Neural cell (in vitro differentiated cells): ENCODE results near the gene UNK. TPM values are rescaled to one million over a fixed set of nuclear protein-coding genes. Genes with fewer than 3 reads are reported as not detected.
"Not testable (repeated sequence)": the region's sequence is repeated elsewhere in the genome, so short reads cannot be mapped to it uniquely, and the experiment has no call there.

Source experiments
- H2AFZ ChIP-seq: fragments of 200-600, 300-800 bp; sonication (generic), shearing (Covaris generic); 2 replicates; pipeline ENCODE4 v1.6.0; 2014; ENCODE audit warnings: low read depth, mild to moderate bottlenecking, antibody characterized with exemption, low read length, moderate library complexity
- H3F3A ChIP-seq: fragments of 200-600 bp; shearing (Covaris generic); 2 replicates; pipeline ENCODE4 v1.6.1; 2016; ENCODE audit warnings: mild to moderate bottlenecking, moderate library complexity, mixed read lengths, antibody characterized with exemption, low read length; ENCODE audit not compliant: insufficient read depth, poor library complexity, severe bottlenecking
- H3K27ac ChIP-seq: fragments of 200-600, 300-800 bp; sonication (generic), shearing (Covaris generic); 2 replicates; pipeline ENCODE4 v1.5.1; 2014; ENCODE audit warnings: mild to moderate bottlenecking, low read length, moderate library complexity
- H3K27me3 ChIP-seq: fragments of 300-800, 200-600 bp; sonication (generic), shearing (Covaris generic); 2 replicates; pipeline ENCODE4 v1.6.0; 2014; ENCODE audit warnings: mild to moderate bottlenecking, low read depth, low read length, moderate library complexity; ENCODE audit not compliant: insufficient read depth
- H3K36me3 ChIP-seq: fragments of 300-800, 200-600 bp; sonication (generic), shearing (Covaris generic); 2 replicates; pipeline ENCODE4 v1.5.1; 2014; ENCODE audit warnings: mild to moderate bottlenecking, antibody characterized with exemption, low read length, moderate library complexity; ENCODE audit not compliant: insufficient read depth
- H3K4me2 ChIP-seq: fragments of 300-800, 200-600 bp; sonication (generic), shearing (Covaris generic); 2 replicates; pipeline ENCODE4 v1.6.0; 2014; ENCODE audit warnings: mild to moderate bottlenecking, low read length
- H3K4me3 ChIP-seq: fragments of 300-800, 200-600 bp; sonication (generic), shearing (Covaris generic); 2 replicates; pipeline ENCODE4 v1.5.1; 2014; ENCODE audit warnings: mild to moderate bottlenecking, low read length, moderate library complexity
- H3K79me2 ChIP-seq: fragments of 200-600 bp; shearing (Covaris generic); replicated peaks from 2 replicates; pipeline ENCODE4 v1.6.0; 2014; ENCODE audit warnings: mild to moderate bottlenecking, low read length, moderate library complexity; ENCODE audit not compliant: insufficient read depth
- H3K9ac ChIP-seq: fragments of 300-800, 200-600 bp; sonication (generic), shearing (Covaris generic); 2 replicates; pipeline ENCODE4 v1.6.1; 2016; ENCODE audit warnings: mild to moderate bottlenecking, low read length, mixed read lengths
- H3K9me2 ChIP-seq: fragments of 200-600 bp; shearing (Covaris generic); 2 replicates; pipeline ENCODE4 v1.6.1; 2016; ENCODE audit warnings: mild to moderate bottlenecking, low read length, mixed read lengths; ENCODE audit not compliant: insufficient read depth
- H3K9me3 ChIP-seq: fragments of 200-600, 300-800 bp; sonication (generic), shearing (Covaris generic); 2 replicates; pipeline ENCODE4 v1.6.1; 2016; ENCODE audit warnings: mild to moderate bottlenecking, mixed run types, low read length, moderate library complexity, mixed read lengths
- H4K20me1 ChIP-seq: fragments of 200-600 bp; shearing (Covaris generic); 2 replicates; pipeline ENCODE4 v1.6.1; 2016; ENCODE audit warnings: mild to moderate bottlenecking, mixed run types; ENCODE audit not compliant: insufficient read depth
- EP300 ChIP-seq: fragments of 450-650 bp; conservative IDR thresholded peaks from 2 replicates; pipeline ENCODE4 v1.6.1; 2014; ENCODE audit warnings: antibody characterized with exemption, mild to moderate bottlenecking, moderate library complexity; ENCODE audit not compliant: poor library complexity, severe bottlenecking
- EZH2 ChIP-seq: fragments of 200-600, 300-800 bp; shearing (Covaris generic), sonication (generic); IDR thresholded peaks from 2 replicates; pipeline ENCODE4 v1.6.1; 2014; ENCODE audit warnings: antibody characterized with exemption, low read length, borderline replicate concordance, mild to moderate bottlenecking; ENCODE audit not compliant: insufficient read depth, poor library complexity, severe bottlenecking
- MXI1 ChIP-seq: fragments of 450-650 bp; conservative IDR thresholded peaks from 2 replicates; pipeline ENCODE4 v1.6.1; 2014; ENCODE audit warnings: antibody characterized with exemption, mild to moderate bottlenecking; ENCODE audit not compliant: poor library complexity, severe bottlenecking
- POLR2AphosphoS5 ChIP-seq: IDR thresholded peaks from 2 replicates; pipeline ENCODE4 v1.6.1; 2012
- RAD21 ChIP-seq: fragments of 450-650 bp; conservative IDR thresholded peaks from 2 replicates; pipeline ENCODE4 v1.6.1; 2014; ENCODE audit warnings: antibody characterized with exemption, mild to moderate bottlenecking, moderate library complexity
- SMC3 ChIP-seq: fragments of 450-650 bp; conservative IDR thresholded peaks from 2 replicates; pipeline ENCODE4 v1.6.1; 2014; ENCODE audit warnings: antibody characterized with exemption, mild to moderate bottlenecking, moderate library complexity; ENCODE audit not compliant: poor library complexity
- TAF1 ChIP-seq: IDR thresholded peaks from 2 replicates; pipeline ENCODE4 v1.6.1; 2012; ENCODE audit warnings: low read depth
- polyA plus RNA-seq: library from polyadenylated mRNA; depleted of rRNA; stranded (reverse); fragments of >200 nt; gene quantifications from 2 replicates; pipeline ENCODE4 v1.2.3, GENCODE V29; 2014
- TF ChIP-seq, protein P1 (sequence below): fragments of 450-650 bp; IDR thresholded peaks from 2 replicates; pipeline ENCODE4 v1.5.1; 2014; ENCODE audit warnings: antibody characterized with exemption, mild to moderate bottlenecking, moderate library complexity; ENCODE audit not compliant: poor library complexity, severe bottlenecking
- TF ChIP-seq, protein P2 (sequence below): IDR thresholded peaks from 2 replicates; pipeline ENCODE4 v1.6.1; 2012; ENCODE audit warnings: borderline replicate concordance

Gene UNK
- polyA plus RNA-seq, 1 donor from 2014 or later, result 29.9 TPM

DNA sequence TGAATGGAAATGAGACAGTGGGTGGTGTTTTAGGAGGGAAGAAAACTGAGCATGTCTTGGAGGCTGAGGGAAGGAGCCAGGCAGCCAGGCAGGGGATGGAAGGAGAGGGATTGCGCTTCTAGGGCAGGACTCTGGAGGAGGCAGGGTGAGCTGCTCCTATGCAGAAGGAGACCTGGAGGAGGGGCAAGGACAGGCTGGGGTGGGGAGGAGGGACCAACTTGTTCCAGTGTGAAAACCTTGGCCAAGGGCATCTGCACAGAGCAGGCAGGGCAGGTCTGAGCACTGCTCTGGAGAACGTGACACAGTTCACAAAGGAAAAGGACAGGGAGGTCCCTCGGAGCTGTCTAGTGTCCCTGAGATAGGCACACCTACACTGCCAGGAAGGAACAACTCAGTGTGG lies 25.1 kb upstream of the UNK start:
- no peaks in the 10 kb centered on the region for H3K36me3 ChIP-seq
- H3F3A ChIP-seq, result no peaks in the 10 kb centered on the region
- no peaks in the 10 kb centered on the region for H3K9me3 ChIP-seq
- no peaks in the 10 kb centered on the region for H3K79me2 ChIP-seq
- H3K27ac ChIP-seq, result no peak overlapping the region
- H2AFZ ChIP-seq, result no peak overlapping the region
- no peak for TF ChIP-seq EZH2
- TF ChIP-seq, protein P1, sequence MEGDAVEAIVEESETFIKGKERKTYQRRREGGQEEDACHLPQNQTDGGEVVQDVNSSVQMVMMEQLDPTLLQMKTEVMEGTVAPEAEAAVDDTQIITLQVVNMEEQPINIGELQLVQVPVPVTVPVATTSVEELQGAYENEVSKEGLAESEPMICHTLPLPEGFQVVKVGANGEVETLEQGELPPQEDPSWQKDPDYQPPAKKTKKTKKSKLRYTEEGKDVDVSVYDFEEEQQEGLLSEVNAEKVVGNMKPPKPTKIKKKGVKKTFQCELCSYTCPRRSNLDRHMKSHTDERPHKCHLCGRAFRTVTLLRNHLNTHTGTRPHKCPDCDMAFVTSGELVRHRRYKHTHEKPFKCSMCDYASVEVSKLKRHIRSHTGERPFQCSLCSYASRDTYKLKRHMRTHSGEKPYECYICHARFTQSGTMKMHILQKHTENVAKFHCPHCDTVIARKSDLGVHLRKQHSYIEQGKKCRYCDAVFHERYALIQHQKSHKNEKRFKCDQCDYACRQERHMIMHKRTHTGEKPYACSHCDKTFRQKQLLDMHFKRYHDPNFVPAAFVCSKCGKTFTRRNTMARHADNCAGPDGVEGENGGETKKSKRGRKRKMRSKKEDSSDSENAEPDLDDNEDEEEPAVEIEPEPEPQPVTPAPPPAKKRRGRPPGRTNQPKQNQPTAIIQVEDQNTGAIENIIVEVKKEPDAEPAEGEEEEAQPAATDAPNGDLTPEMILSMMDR, result no peak
- TF ChIP-seq SMC3, result no peak
- TF ChIP-seq EP300, result no peak
- TF ChIP-seq TAF1, result no peak
- TF ChIP-seq MXI1, result no peak
- TF ChIP-seq, protein P2, sequence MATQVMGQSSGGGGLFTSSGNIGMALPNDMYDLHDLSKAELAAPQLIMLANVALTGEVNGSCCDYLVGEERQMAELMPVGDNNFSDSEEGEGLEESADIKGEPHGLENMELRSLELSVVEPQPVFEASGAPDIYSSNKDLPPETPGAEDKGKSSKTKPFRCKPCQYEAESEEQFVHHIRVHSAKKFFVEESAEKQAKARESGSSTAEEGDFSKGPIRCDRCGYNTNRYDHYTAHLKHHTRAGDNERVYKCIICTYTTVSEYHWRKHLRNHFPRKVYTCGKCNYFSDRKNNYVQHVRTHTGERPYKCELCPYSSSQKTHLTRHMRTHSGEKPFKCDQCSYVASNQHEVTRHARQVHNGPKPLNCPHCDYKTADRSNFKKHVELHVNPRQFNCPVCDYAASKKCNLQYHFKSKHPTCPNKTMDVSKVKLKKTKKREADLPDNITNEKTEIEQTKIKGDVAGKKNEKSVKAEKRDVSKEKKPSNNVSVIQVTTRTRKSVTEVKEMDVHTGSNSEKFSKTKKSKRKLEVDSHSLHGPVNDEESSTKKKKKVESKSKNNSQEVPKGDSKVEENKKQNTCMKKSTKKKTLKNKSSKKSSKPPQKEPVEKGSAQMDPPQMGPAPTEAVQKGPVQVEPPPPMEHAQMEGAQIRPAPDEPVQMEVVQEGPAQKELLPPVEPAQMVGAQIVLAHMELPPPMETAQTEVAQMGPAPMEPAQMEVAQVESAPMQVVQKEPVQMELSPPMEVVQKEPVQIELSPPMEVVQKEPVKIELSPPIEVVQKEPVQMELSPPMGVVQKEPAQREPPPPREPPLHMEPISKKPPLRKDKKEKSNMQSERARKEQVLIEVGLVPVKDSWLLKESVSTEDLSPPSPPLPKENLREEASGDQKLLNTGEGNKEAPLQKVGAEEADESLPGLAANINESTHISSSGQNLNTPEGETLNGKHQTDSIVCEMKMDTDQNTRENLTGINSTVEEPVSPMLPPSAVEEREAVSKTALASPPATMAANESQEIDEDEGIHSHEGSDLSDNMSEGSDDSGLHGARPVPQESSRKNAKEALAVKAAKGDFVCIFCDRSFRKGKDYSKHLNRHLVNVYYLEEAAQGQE, result no peak
- no peak for TF ChIP-seq POLR2AphosphoS5
- no peak for TF ChIP-seq RAD21
- H3K9ac ChIP-seq, result no peak overlapping the region
- no peak overlapping the region for H3K4me3 ChIP-seq
- H3K27me3 ChIP-seq, result peaks cover 6% of the 10 kb centered on the region
- H3K9me2 ChIP-seq, result no peaks in the 10 kb centered on the region
- no peak overlapping the region for H3K4me2 ChIP-seq
- no peaks in the 10 kb centered on the region for H4K20me1 ChIP-seq

DNA sequence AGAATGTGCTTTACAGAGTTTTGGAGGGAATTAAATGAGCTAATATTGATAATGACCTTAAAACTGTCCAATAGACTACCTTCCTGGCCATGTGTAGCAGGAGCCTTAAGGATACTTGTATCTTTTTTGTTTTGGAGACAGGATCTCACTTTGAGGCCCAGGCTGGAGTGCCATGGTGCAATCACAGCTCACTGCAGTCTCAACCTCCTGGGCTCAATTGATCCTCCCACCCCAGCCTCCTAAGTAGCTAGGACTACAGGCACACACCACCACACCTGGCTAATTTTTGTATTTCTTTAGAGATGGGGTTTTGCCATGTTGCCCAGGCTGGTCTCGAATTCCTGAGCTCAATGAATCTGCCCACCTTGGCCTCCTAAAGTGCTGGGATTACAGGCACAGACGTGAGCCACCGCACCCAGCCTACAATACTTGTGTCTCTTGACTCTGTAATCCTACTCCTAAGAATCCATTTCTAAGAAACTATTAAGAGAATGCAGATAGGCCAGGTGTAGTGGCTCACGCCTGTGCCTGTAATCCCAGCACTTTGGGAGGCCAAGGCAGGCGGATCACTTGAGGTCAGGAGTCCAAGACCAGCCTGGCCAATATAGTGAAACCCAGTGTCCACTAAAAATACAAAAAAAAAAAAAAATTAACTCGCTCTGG lies 24.5 kb upstream of the UNK start:
- not testable (repeated sequence) for H3K9ac ChIP-seq, H3K4me3 ChIP-seq, H3K36me3 ChIP-seq, H3K9me2 ChIP-seq, H3K9me3 ChIP-seq, H3K4me2 ChIP-seq, H3K79me2 ChIP-seq, H3K27ac ChIP-seq, H3F3A ChIP-seq, H2AFZ ChIP-seq, H4K20me1 ChIP-seq
- peaks cover 11% of the 10 kb centered on the region for H3K27me3 ChIP-seq
